BJ (cell line): ENCODE results near the gene LAMA5. TPM values are rescaled to one million over a fixed set of nuclear protein-coding genes. Genes with fewer than 3 reads are reported as not detected.

Experiments
- CTCF ChIA-PET: fragments of 350-600 bp; formaldehyde crosslinking; extraction: SDS; loops from one replicate; lab custom pipeline; 2021; ENCODE audit warnings: antibody characterized with exemption, inconsistent platforms; lab: Yijun Ruan, JAX
- POLR2A ChIA-PET: fragments of 300-600 bp; sonication (Branson Sonifier 250); formaldehyde crosslinking; extraction: SDS; loops from one replicate; lab custom pipeline; 2021; ENCODE audit warnings: antibody characterized with exemption; lab: Charles Lee
- DNase-seq: peaks from one replicate; pipeline ENCODE4 v3.0.0-alpha.2; 2011; ENCODE audit warnings: low read depth
- H3K27me3 ChIP-seq: 2 replicates; pipeline ENCODE4 v1.6.0; 2011; ENCODE audit warnings: low read length; ENCODE audit not compliant: control insufficient read depth, insufficient read depth
- H3K36me3 ChIP-seq: 2 replicates; pipeline ENCODE4 v1.5.1; 2011; ENCODE audit warnings: low read length; ENCODE audit not compliant: control insufficient read depth, insufficient read depth
- H3K4me3 ChIP-seq: 2 replicates; pipeline ENCODE4 v1.5.1; 2011; ENCODE audit warnings: low read depth, mild to moderate bottlenecking, control low read depth, low read length
- polyA plus RNA-seq: library from polyadenylated mRNA; depleted of rRNA; stranded (reverse); fragments of >200 nt; gene quantifications from 2 replicates; pipeline ENCODE4 v1.2.3, GENCODE V29; 2011
- TF ChIP-seq, protein P1 (sequence below): IDR thresholded peaks from 2 replicates; pipeline ENCODE4 v1.5.1; 2011; ENCODE audit warnings: low read depth, mild to moderate bottlenecking, control low read depth, inconsistent platforms, low read length, moderate library complexity; ENCODE audit not compliant: insufficient read depth

Gene LAMA5
- polyA plus RNA-seq, 1 experiment, result 1.1 TPM

DNA sequence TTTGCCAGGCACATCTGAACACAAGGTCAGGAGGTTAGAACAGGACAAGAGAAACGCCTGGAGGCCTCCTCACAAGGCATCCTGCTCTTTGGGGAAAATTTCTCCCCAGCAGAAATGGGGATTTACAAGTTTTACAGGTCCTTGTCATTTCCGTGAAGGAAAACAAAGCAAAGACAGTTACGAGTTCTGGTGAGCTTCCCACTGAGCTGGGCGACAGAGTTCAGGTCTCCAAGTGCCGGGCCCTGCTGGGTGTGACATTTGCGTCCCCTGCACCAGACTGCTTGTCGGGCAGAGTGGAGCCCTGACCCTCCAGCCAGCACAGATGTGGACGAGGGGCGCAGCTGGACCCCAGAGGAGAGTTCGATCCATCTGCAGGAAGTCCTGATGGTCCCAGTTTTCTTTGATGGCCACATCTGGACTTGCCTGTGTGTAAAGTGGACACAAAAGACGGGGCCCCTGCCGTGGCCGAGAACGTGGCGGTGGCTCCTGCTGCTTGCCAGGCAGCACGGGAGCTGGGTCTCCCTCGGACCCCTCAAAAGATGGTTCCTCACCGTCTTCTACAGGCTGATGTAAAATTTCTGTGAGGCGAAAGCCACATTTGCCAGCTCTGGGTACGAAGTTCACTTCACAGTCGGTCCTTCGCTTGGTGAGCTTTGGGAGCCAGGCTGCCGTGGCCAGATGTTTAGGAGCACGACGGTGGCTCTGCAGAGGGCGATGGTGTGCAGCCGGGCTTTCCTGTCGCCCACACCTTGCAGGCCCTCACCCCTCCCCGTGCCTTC, 69.5 kb downstream of the LAMA5 start:
- TF ChIP-seq, protein P1, sequence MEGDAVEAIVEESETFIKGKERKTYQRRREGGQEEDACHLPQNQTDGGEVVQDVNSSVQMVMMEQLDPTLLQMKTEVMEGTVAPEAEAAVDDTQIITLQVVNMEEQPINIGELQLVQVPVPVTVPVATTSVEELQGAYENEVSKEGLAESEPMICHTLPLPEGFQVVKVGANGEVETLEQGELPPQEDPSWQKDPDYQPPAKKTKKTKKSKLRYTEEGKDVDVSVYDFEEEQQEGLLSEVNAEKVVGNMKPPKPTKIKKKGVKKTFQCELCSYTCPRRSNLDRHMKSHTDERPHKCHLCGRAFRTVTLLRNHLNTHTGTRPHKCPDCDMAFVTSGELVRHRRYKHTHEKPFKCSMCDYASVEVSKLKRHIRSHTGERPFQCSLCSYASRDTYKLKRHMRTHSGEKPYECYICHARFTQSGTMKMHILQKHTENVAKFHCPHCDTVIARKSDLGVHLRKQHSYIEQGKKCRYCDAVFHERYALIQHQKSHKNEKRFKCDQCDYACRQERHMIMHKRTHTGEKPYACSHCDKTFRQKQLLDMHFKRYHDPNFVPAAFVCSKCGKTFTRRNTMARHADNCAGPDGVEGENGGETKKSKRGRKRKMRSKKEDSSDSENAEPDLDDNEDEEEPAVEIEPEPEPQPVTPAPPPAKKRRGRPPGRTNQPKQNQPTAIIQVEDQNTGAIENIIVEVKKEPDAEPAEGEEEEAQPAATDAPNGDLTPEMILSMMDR, result no peak
- Histone ChIP-seq H3K27me3 (no peaks in the 10 kb centered on the region), H3K36me3 (peaks cover 19% of the 10 kb centered on the region), H3K4me3 (no peak overlapping the region)
- no peak for DNase-seq
- POLR2A ChIA-PET, result no interaction called here
- CTCF ChIA-PET, result interaction anchor here (0.6 to 5.4 kb wide), 3 partner anchors 85 to 312 kb away, joined by 3 to 39 read pairs (median 3); no protein-coding TSS in a partner anchor

DNA sequence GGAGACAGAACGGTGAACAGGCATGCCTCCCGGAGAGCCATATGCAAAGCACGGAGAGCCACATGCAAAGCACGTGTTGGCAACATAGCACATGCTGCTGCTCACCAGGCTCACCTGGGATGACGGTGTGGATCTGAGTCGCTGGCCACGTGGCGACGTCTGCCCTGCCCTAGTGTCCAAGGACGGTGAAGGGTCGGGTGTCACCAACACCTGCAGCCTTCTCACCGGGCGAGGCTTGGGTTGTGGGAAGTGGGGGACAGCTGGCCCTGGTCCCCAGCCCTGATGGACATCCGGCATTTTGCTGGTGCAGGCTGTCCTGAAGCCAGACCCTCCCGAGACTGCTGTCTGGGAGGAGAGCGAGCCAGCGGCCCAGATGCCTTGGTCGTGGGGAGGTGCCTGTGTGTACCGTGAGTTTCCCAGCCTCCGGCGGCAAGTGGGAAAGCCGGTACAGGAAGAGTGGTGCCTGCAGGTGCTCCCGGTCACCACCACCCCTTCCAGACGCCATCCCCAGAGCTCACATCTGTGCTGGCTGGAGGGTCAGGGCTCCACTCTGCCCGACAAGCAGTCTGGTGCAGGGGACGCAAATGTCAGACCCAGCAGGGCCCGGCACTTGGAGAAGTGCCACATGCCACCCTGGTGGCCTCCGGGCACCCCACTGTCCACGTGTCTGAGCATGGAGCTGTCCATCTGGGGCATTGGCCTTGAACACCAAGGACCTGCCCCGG, 70.2 kb downstream of the LAMA5 start:
- TF ChIP-seq, protein P1, result no peak
- no peak for DNase-seq
- ChIA-PET POLR2A (no interaction called here), CTCF (interaction anchor here (0.6 to 1.1 kb wide), 3 partner anchors 85 to 313 kb away, joined by 3 to 4 read pairs (median 3); no protein-coding TSS in a partner anchor)
- Histone ChIP-seq H3K4me3 (no peak overlapping the region), H3K27me3 (no peaks in the 10 kb centered on the region), H3K36me3 (peaks cover 22% of the 10 kb centered on the region)

GRCh38 chr20:62294516-62294915, 72.6 kb downstream of the LAMA5 start:
- TF ChIP-seq, protein P1, result no peak
- Histone ChIP-seq H3K27me3 (no peaks in the 10 kb centered on the region), H3K36me3 (peaks cover 31% of the 10 kb centered on the region), H3K4me3 (no peak overlapping the region)
- no peak for DNase-seq
- ChIA-PET POLR2A (no interaction called here), CTCF (interaction anchor here (0.6 to 1.2 kb wide), 2 partner anchors 88 to 336 kb away, joined by 3 read pairs; no protein-coding TSS in a partner anchor)

- POLR2A ChIA-PET, result no interaction called here
- TF ChIP-seq, protein P1, result no peak
- Histone ChIP-seq H3K27me3 (no peaks in the 10 kb centered on the region), H3K4me3 (no peak overlapping the region), H3K36me3 (peaks cover 33% of the 10 kb centered on the region)
- CTCF ChIA-PET, result interaction anchor here (0.6 to 1.2 kb wide), 2 partner anchors 89 to 336 kb away, joined by 3 read pairs; no protein-coding TSS in a partner anchor
- DNase-seq, result no peak
These were observed 73.2 kb downstream of the LAMA5 start for GRCh38 chr20:62293946-62294345.
